ENCODE measurements around the gene C3orf33. TPM values are rescaled to one million over a fixed set of nuclear protein-coding genes. Genes with fewer than 3 reads are reported as not detected.

C3orf33 gene
- total and polyA plus RNA-seq, 2 of the 13 experiments (the other 11 are each of a cell fraction or from before 2014, with no cell fraction given): 9.2 to 12.6 TPM

- peak; percentile 71; the same call in 1 of the 2 replicates for TF ChIP-seq ZBTB20 (CRISPR knock-in tag; IDR thresholded peaks at IDR 0.05; ENCODE audit: borderline replicate concordance, low read depth)
- peak; percentile 90 for TF ChIP-seq TAF1 (CRISPR knock-in tag; IDR thresholded peaks at IDR 0.05)
- TF ChIP-seq KAT7 (CRISPR knock-in tag; IDR thresholded peaks at IDR 0.05; ENCODE audit: borderline replicate concordance): peak; percentile 92
- TF ChIP-seq ARID3A (IDR thresholded peaks at IDR 0.05; ENCODE audit: low read depth, low read length): peak; percentile 98
- peak; percentile 66 for TF ChIP-seq SKI (IDR thresholded peaks at IDR 0.05; ENCODE audit: partially characterized antibody)
- peak; percentile 96 for TF ChIP-seq ZFP91 (CRISPR knock-in tag; IDR thresholded peaks at IDR 0.05; ENCODE audit: borderline replicate concordance)
- TF ChIP-seq ZNF318 (CRISPR knock-in tag; IDR thresholded peaks at IDR 0.05): 0 out of 2 replicates have a peak, but pooled peaks have one; percentile 63
- peak; percentile 85; the same call in 1 of the 2 replicates for TF ChIP-seq TOE1 (CRISPR knock-in tag; IDR thresholded peaks at IDR 0.05)
- TF ChIP-seq ZBTB21 (CRISPR knock-in tag; IDR thresholded peaks at IDR 0.05): peak; percentile 85; the same call in 1 of the 2 replicates
- no peak for TF ChIP-seq MBNL3 (CRISPR knock-in tag; conservative IDR thresholded peaks at IDR 0.05)
- peak; percentile 61; the same call in 1 of the 2 replicates for TF ChIP-seq ZNF264 (CRISPR knock-in tag; IDR thresholded peaks at IDR 0.05)
- no peak for TF ChIP-seq NCOA1 (CRISPR knock-in tag; IDR thresholded peaks at IDR 0.05)
- TF ChIP-seq UBTF (CRISPR knock-in tag; IDR thresholded peaks at IDR 0.05): peak; percentile 99
- no peak for TF ChIP-seq ATRX (CRISPR knock-in tag; IDR thresholded peaks at IDR 0.05; ENCODE audit: borderline replicate concordance)
Observed at GRCh38 chr3:155854141-155854940, 48.3 kb upstream of the C3orf33 start, which contains the start of gene SLC33A1 (continued).

Data from HepG2 (cell line).